ENCODE measurements around the gene EME1. TPM values are rescaled to one million over a fixed set of nuclear protein-coding genes. Genes with fewer than 3 reads are reported as not detected.

Gene EME1
- total and polyA plus RNA-seq, 2 of the 8 experiments (the other 6 are each of a cell fraction or from before 2014, with no cell fraction given) = 13.9 to 16.3 TPM

GRCh38 chr17:50393700-50394099 lies 20.7 kb downstream of the EME1 start:
- no peaks in the 10 kb centered on the region; a peak in 3 of 7 replicates for H3K4me1 ChIP-seq (replicated peaks in 1 of 4; ENCODE audit: control insufficient read depth in 3 of 4, insufficient read depth in 4 of 4, low read length in 3 of 4)
- no peak overlapping the region for H3K9ac ChIP-seq (replicated peaks in 1 of 4; ENCODE audit: extremely low read depth in 1 of 4, low read depth in 3 of 4, low read length in 3 of 4)
- H3K27ac ChIP-seq (ENCODE audit: low read depth, low read length) = no peak overlapping the region
- no peak overlapping the region for H2AFZ ChIP-seq (ENCODE audit: low read length)
- no peak overlapping the region for H4K8ac ChIP-seq (ENCODE audit: extremely low read depth, insufficient read depth, low read length)
- peaks cover 0 to 18% of the 10 kb centered on the region in 2 experiments; a peak in 3 of 4 replicates for H3K79me2 ChIP-seq (ENCODE audit: control insufficient read depth in 1 of 2, insufficient read depth in 2 of 2, low read length in 2 of 2)
- H2BK15ac ChIP-seq (ENCODE audit: low read length) = no peak overlapping the region
- no peaks in the 10 kb centered on the region for H3K9me3 ChIP-seq (ENCODE audit: insufficient read depth in 2 of 2, low read depth in 1 of 2, low read length in 1 of 2)
- no peak overlapping the region for H2BK20ac ChIP-seq (ENCODE audit: low read length)
- FAIRE-seq (no peak), DNase-seq (ENCODE audit: low read depth in 1 of 2, low spot score in 2 of 2) (no peak)
- no peak overlapping the region for H3K23ac ChIP-seq (ENCODE audit: insufficient read length)
- no peak overlapping the region for H2BK120ac ChIP-seq (replicated peaks; ENCODE audit: low read depth, low read length)
- no peak overlapping the region for H2BK12ac ChIP-seq (ENCODE audit: low read depth, low read length)
- H3K4ac ChIP-seq (replicated peaks; ENCODE audit: insufficient read length, low read depth, low read length) = no peak overlapping the region
- peaks cover 38 to 57% (median 52%) of the 10 kb centered on the region in 4 experiments for H3K36me3 ChIP-seq (ENCODE audit: control insufficient read depth in 2 of 4, insufficient read depth in 4 of 4, low read length in 3 of 4)
- H3K27me3 ChIP-seq (replicated peaks in 1 of 4; ENCODE audit: control insufficient read depth in 3 of 4, extremely low read depth in 1 of 4, insufficient read depth in 3 of 4, low read length in 3 of 4) = no peaks in the 10 kb centered on the region
- peaks cover 4 to 17% of the 10 kb centered on the region in 2 experiments for H4K20me1 ChIP-seq (replicated peaks in 1 of 2; ENCODE audit: control insufficient read depth in 1 of 2, insufficient read depth in 2 of 2, low read length in 2 of 2)
- WGBS, 2 experiments (ENCODE audit: extremely low coverage in 1 of 2, insufficient coverage in 1 of 2, insufficient read length in 1 of 2, insufficient replicate concordance in 2 of 2, low coverage in 1 of 2, low lambda C conversion rate in 2 of 2, missing lambda C conversion rate in 1 of 2) = 91% methylated on average over 5 of the region's 5 CpGs; no CpG with 5 or more reads in 1 of the 2 experiments
- H3K79me1 ChIP-seq (ENCODE audit: low read depth, low read length) = peaks cover 5% of the 10 kb centered on the region
- TF ChIP-seq SIRT6 (IDR thresholded peaks at IDR 0.05; ENCODE audit: low read length) (no peak), SRF (IDR thresholded peaks at IDR 0.05; ENCODE audit: low read depth, low read length) (no peak), SP4 (IDR thresholded peaks at IDR 0.05; ENCODE audit: low read length) (no peak), EGR1 (IDR thresholded peaks at IDR 0.05; ENCODE audit: borderline replicate concordance, low read depth, low read length) (no peak), E2F6 (IDR thresholded peaks at IDR 0.05) (no peak), CEBPB (IDR thresholded peaks at IDR 0.05; ENCODE audit: low read depth, low read length) (no peak), JUND (IDR thresholded peaks at IDR 0.05; ENCODE audit: low read length) (no peak), ATF3 (IDR thresholded peaks at IDR 0.05; ENCODE audit: insufficient read depth, low read depth, low read length) (no peak)
- H3K4me3 ChIP-seq (ENCODE audit: extremely low read depth in 1 of 4, insufficient read depth in 2 of 4, low read depth in 3 of 4, low read length in 4 of 4) = no peak overlapping the region
- H4K5ac ChIP-seq (ENCODE audit: insufficient read length, low read depth, low read length) = no peak overlapping the region
- H3K56ac ChIP-seq (replicated peaks; ENCODE audit: insufficient read length, low read depth, low read length) = no peak overlapping the region
- H3K14ac ChIP-seq (ENCODE audit: insufficient read length) = no peak overlapping the region
- no peak overlapping the region for H2AK5ac ChIP-seq (ENCODE audit: low read depth, low read length)
- no peak overlapping the region for H3K4me2 ChIP-seq (ENCODE audit: insufficient read depth in 1 of 2, low read depth in 2 of 2, low read length in 2 of 2)
- POLR2A ChIA-PET (ENCODE audit: partially characterized antibody) = interaction anchor here (1.2 to 27.4 kb wide), 2 partner anchors 9 to 26 kb away, joined by 3 to 313 read pairs; partner anchors contain the start of genes EME1 and MRPL27
- CTCF ChIA-PET (ENCODE audit: partially characterized antibody) = interaction anchor here (0.6 to 1.3 kb wide), 3 partner anchors 8 to 177 kb away, joined by 3 read pairs; no protein-coding TSS in a partner anchor
- H4K91ac ChIP-seq (replicated peaks; ENCODE audit: insufficient read length, low read length) = no peak overlapping the region
- no peak overlapping the region for H2BK5ac ChIP-seq (ENCODE audit: low read depth, low read length)
- H3K23me2 ChIP-seq (ENCODE audit: low read depth, low read length) = peaks cover 7% of the 10 kb centered on the region; the same call in 1 of the 2 replicates
- no peak overlapping the region for H3K18ac ChIP-seq (ENCODE audit: extremely low read depth, low read length)

All from H1 (cell line).